ENCODE measurements around the gene USP34. TPM values are rescaled to one million over a fixed set of nuclear protein-coding genes. Genes with fewer than 3 reads are reported as not detected.

USP34 gene
- total and polyA plus RNA-seq, 2 of the 8 experiments (the other 6 are each of a cell fraction or from before 2014, with no cell fraction given): 56.7 to 91.7 TPM

DNA sequence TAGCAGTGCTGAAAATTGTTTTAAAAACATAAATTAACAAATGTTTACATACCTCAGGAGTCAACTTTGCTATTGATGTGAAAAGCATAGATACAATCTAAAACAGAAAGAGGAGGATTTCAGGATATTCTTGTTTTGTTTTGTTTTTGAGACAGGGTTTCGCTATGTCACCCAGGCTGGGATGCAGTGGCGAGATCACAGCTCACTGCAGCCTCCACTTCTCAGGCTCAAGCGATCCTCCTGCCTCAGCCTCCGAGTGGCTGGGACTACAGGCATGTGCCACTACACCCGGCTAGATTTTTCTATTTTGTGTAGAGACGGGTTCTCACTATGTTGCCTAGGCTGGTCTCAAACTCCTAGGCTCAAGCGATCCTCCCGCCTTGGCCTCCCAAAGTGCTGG lies 248.3 kb downstream of the USP34 start (continued):
- TF ChIP-seq, protein P1, sequence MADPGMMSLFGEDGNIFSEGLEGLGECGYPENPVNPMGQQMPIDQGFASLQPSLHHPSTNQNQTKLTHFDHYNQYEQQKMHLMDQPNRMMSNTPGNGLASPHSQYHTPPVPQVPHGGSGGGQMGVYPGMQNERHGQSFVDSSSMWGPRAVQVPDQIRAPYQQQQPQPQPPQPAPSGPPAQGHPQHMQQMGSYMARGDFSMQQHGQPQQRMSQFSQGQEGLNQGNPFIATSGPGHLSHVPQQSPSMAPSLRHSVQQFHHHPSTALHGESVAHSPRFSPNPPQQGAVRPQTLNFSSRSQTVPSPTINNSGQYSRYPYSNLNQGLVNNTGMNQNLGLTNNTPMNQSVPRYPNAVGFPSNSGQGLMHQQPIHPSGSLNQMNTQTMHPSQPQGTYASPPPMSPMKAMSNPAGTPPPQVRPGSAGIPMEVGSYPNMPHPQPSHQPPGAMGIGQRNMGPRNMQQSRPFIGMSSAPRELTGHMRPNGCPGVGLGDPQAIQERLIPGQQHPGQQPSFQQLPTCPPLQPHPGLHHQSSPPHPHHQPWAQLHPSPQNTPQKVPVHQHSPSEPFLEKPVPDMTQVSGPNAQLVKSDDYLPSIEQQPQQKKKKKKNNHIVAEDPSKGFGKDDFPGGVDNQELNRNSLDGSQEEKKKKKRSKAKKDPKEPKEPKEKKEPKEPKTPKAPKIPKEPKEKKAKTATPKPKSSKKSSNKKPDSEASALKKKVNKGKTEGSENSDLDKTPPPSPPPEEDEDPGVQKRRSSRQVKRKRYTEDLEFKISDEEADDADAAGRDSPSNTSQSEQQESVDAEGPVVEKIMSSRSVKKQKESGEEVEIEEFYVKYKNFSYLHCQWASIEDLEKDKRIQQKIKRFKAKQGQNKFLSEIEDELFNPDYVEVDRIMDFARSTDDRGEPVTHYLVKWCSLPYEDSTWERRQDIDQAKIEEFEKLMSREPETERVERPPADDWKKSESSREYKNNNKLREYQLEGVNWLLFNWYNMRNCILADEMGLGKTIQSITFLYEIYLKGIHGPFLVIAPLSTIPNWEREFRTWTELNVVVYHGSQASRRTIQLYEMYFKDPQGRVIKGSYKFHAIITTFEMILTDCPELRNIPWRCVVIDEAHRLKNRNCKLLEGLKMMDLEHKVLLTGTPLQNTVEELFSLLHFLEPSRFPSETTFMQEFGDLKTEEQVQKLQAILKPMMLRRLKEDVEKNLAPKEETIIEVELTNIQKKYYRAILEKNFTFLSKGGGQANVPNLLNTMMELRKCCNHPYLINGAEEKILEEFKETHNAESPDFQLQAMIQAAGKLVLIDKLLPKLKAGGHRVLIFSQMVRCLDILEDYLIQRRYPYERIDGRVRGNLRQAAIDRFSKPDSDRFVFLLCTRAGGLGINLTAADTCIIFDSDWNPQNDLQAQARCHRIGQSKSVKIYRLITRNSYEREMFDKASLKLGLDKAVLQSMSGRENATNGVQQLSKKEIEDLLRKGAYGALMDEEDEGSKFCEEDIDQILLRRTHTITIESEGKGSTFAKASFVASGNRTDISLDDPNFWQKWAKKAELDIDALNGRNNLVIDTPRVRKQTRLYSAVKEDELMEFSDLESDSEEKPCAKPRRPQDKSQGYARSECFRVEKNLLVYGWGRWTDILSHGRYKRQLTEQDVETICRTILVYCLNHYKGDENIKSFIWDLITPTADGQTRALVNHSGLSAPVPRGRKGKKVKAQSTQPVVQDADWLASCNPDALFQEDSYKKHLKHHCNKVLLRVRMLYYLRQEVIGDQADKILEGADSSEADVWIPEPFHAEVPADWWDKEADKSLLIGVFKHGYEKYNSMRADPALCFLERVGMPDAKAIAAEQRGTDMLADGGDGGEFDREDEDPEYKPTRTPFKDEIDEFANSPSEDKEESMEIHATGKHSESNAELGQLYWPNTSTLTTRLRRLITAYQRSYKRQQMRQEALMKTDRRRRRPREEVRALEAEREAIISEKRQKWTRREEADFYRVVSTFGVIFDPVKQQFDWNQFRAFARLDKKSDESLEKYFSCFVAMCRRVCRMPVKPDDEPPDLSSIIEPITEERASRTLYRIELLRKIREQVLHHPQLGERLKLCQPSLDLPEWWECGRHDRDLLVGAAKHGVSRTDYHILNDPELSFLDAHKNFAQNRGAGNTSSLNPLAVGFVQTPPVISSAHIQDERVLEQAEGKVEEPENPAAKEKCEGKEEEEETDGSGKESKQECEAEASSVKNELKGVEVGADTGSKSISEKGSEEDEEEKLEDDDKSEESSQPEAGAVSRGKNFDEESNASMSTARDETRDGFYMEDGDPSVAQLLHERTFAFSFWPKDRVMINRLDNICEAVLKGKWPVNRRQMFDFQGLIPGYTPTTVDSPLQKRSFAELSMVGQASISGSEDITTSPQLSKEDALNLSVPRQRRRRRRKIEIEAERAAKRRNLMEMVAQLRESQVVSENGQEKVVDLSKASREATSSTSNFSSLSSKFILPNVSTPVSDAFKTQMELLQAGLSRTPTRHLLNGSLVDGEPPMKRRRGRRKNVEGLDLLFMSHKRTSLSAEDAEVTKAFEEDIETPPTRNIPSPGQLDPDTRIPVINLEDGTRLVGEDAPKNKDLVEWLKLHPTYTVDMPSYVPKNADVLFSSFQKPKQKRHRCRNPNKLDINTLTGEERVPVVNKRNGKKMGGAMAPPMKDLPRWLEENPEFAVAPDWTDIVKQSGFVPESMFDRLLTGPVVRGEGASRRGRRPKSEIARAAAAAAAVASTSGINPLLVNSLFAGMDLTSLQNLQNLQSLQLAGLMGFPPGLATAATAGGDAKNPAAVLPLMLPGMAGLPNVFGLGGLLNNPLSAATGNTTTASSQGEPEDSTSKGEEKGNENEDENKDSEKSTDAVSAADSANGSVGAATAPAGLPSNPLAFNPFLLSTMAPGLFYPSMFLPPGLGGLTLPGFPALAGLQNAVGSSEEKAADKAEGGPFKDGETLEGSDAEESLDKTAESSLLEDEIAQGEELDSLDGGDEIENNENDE (IDR thresholded peaks at IDR 0.05; ENCODE audit: insufficient replicate concordance, low read length): no peak
- no peak for TF ChIP-seq SIX5 (IDR thresholded peaks at IDR 0.05; ENCODE audit: low read depth, low read length)
- no peak for TF ChIP-seq PHF8 (conservative IDR thresholded peaks at IDR 0.05; ENCODE audit: low read depth, low read length)
- no peak for TF ChIP-seq TAF7 (optimal IDR thresholded peaks at IDR 0.05; ENCODE audit: borderline replicate concordance, low read depth, low read length)
- TF ChIP-seq RFX5 (IDR thresholded peaks at IDR 0.05; ENCODE audit: borderline replicate concordance, low read depth, low read length): no peak
- TF ChIP-seq, protein P2, sequence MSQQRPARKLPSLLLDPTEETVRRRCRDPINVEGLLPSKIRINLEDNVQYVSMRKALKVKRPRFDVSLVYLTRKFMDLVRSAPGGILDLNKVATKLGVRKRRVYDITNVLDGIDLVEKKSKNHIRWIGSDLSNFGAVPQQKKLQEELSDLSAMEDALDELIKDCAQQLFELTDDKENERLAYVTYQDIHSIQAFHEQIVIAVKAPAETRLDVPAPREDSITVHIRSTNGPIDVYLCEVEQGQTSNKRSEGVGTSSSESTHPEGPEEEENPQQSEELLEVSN (IDR thresholded peaks at IDR 0.05): no peak
- TF ChIP-seq CHD1 (IDR thresholded peaks at IDR 0.05; ENCODE audit: low read depth, low read length): no peak

All from H1 (cell line).